HG03378 (cell line): ENCODE data around the gene SYTL1.

Experiments
- ATAC-seq: cut with Tn5 transposase; IDR thresholded peaks from one replicate; pipeline ENCODE4 v1.9.1; 2021; ENCODE audit warnings: mild to moderate bottlenecking, moderate library complexity; ENCODE audit not compliant: unreplicated experiment

The SYTL1 gene

DNA sequence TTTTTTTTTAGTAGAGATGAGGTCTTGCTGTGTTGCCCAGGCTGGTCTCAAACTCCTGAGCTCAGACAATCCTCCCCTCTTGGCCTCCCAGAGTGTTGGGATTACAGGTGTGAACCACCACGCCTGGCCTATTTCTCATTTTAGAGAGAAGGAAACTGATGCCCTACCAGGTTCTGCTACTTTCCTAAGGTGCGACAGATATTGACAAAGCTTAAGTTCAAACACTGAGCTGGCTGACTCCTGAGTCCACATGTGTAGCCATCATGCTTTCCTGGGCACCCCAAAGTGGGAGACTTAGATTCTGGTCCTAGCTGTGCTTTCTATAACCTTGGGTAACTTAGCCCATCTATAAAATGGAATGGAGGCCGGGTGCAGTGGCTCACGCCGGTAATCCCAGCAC lies 25.0 kb upstream of the SYTL1 start:
- no peak for ATAC-seq

DNA sequence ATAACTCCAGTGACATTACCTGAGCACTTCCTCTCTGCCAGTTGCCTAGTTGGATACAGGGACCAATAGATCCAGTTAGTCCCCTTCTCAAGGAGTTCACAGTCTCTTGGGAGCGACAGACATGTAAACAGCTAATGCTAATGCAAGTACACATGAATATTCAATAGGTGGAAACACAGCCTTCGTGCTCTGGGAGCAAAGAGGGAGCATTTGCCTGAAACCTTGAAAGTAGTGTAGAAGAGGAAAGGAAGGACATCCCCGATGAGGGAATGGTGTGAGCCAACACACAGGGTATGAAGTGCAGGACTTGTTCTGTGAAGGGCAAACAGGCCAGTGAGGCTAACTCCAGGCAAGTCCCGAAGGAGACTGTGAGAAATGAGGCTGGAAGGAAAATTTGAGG lies 23.7 kb upstream of the SYTL1 start:
- ATAC-seq = no peak

DNA sequence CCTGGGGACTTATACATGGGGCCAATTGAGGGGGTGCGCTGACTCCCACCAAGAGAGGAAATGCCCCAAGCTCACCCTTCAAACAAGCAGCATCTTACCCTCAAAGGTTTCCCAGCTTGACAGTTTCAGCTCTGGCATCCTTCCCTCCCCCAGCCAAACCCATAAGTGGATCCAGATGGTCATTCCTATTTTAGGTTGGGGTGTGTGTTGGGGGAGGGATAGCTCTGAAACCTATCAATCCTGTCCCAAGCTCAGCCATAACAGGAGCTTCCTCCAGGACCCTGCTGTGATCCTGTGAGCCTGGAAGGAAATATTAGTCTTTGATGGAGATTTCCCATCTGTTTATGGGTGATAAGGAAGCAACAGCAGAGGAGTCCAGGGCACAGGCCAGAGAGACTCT lies 23.2 kb upstream of the SYTL1 start:
- ATAC-seq = no peak

DNA sequence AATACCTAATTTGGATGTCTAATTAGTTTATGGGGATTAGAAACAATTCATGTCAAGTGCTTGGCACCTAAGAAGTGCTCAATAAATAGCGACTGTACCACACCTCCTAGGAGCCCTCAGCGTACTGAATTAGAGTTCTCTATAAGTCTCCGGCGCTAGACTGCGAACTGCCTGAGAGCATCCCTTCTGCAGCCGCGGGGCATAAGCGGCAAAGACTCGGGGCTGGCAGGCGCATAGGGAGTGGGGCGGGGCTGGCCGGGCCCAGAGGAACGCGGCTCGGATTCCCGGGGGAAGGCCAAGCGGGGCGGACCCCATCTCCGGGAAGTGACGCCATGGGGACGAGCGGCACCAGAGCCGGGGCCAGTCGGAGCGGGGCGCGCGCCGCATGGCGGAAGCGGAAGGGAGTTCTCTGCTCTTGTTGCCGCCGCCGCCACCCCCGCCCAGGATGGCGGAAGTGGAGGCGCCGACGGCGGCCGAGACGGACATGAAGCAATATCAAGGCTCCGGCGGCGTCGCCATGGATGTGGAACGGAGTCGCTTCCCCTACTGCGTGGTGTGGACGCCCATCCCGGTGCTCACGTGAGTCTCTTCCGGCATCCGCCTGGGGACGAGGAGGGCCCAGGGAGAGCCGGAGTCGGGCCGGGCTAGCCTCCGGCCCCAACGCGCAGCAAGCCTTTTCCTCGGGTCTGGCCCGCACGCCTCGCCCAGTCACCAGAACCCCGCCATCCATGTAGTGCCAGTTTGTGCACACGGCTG lies 19.8 kb upstream of the SYTL1 start, which contains the start of gene TMEM222:
TMEM222 (plus strand) TSS at position 351 of the 756 bp plus-strand sequence; CDS start at position 386, 35 bp downstream.
- peak; percentile 75 for ATAC-seq

DNA sequence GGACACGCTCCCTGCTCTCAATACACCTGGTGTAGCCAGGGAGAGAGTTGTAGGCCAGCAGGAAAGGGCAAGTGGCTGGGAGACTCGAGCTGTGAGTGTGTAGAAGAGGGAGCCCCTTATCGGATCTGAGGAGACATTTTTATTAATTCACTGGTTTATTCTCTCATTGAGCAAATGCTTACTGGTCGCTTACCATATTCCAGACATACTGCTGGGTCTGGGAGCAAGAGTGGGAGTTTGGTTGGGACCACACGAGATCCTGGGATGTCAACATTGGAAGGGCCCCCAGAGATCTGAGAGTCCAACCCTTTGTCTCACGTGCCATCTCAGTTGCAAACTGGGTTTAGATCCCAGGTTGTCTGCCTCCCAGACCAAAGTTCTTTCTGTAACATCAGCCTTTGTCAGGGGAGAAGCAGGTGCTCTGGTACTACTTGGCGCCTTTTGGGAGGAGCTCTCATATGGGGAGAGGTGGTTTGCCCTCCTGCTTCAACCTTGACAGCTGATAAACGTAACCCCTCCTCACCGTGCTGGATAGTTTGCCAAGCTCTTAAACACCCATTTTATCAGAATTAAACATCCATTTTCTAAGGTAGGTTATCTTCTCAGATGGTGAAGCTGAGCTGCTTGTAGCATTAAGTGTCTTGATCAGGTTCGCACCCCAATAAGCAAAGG lies 19.1 kb upstream of the SYTL1 start:
- ATAC-seq = no peak

DNA sequence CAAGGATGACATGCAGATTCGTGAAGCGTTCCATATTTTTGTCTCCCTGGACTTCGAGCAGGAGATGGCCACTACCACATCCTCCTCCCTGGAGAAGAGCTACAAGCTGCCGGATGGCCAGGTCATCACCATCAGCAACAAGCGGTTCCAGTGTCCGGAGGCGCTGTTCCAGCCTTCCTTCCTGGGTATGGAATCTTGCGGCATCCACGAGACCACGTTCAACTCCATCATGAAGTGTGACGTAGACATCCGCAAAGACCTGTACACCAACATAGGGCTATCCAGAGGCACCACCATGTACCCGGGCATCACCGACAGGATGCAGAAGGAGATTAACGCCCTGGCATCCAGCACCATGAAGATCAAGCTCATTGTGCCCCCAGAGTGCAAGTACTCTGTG lies 16.5 kb upstream of the SYTL1 start:
- ATAC-seq = no peak

DNA sequence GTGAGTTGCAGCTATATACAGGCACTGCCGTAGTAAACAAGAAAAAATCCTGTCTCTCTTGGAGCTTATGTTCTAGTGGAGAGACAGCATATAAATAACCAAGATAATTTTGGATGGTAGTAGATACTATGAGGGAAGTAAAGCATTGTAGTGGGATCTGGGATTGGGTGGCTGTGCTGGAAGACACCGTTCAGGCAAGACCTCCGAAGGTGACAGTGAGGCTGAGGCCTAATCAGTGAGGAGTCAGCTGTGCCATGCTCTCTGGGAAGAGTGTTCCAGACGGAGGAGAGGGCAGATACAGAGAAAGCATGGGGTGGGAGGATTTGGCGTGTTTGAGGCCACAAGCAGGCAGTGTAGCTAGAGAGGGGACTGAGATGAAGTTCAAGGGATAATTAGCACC lies 13.9 kb upstream of the SYTL1 start:
- ATAC-seq = no peak

DNA sequence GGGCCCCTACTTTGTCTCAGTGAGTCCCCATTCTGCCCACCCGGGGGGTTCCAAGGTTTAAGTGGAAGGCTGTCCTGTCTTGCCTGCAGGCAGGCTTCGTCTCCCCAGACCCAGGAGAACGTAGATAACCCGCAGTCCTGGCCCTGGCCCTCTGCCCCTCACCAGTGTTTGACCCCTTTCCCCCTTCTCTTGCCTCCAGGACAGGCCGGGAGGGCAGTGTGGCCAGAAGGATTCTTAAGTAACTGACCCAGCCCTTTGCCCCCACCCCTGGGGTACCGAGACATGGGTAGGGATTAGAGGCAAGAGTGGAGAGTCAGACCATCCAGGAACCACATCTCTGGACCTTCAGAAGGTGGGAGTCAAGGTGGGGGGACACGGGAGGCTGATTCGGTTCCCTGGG lies 11.0 kb upstream of the SYTL1 start:
- no peak for ATAC-seq

DNA sequence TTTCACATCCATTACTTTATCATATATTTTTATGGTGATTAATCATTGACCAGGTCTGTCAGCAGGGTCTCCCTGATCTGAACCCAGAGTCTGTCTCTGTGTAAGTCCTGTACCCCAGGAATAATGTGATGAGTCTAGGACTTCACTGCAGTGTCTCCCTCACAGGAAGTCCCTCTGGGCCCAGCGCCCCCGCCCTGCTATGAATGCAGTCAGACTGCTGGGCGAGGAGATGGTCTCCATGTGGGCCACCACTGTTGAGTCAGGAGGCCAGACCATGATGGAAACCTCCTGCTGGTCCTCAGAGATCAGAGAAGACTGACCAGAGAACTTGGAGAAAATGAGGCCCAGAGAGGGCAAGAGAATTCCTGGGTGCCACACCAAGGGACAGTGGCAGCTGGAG lies 10.4 kb upstream of the SYTL1 start:
- no peak for ATAC-seq

DNA sequence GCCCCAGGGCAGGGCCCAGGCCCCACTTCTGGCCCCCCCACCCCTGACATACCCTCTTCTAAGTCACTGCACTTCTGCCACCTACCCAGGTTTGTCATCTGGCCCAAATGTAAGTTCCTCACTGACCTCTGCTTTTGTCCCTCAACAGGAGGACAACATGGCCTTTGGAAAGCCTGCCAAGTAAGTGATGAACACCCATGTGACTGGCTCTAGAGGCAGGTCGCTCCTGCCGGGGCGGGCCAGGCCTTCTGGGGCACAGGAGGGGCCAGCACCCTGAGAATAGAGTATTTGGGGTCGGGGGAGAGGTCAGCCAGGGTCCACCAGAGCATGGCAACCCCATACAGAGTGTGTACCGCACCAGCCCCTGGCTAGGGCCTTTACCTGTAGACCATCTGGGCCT lies 9.9 kb upstream of the SYTL1 start:
- no peak for ATAC-seq

DNA sequence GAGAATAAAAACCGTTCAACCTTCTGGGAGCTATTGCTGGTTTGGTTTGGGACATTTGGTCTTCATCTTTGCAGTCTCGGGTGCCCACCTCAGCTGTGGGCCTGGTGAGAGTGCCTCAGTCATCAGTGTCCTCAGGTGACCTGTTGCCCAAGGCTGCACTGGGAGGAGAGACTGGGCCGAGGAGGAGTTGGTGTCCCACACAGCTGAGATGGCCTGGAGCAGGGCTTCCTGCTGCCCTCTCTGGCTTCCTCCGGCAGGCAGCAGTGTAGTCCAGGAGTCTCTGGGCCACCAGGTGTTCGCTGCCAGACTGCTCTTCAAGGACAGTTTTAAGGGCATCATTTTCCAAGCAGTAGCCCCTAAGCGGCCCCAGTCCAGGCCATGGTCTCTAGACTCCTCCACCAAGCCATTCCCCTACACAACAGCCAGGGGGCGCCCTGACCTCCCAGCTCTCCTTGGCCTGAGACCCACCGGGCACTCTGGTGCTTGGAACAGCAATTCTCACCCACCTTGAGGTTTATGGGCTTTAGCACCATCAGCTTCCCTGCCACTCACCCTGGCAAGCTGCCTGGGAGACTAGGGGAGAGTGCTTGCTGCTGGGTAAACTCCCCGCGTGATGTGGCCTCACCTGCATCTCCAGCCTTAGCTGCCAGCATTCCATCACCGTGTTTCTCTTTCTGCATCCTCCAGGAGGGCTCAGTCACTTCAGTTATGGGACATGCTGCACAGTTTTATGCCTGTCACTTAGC lies 9.1 kb upstream of the SYTL1 start:
- no peak for ATAC-seq

DNA sequence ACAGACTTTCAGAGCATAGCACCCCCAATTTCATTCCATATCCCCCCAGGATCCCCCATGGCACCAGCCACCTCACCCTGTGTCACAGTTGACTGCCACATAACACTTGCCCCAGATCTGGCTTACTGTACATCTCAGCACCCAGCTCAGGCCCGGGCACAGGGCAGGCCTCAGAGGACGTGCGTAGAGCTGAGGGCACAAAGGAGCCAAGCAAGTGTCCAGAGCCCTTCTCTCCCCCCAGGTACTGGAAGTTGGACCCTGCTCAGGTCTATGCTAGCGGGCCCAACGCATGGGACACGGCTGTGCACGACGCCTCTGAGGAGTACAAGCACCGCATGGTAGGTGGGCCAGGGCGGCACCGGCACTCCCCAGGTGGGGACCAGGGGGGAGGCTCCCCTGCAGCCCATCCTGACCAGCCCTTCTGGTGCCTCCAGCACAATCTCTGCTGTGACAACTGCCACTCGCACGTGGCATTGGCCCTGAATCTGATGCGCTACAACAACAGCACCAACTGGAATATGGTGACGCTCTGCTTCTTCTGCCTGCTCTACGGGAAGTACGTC lies 8.0 kb upstream of the SYTL1 start:
- ATAC-seq = no peak

DNA sequence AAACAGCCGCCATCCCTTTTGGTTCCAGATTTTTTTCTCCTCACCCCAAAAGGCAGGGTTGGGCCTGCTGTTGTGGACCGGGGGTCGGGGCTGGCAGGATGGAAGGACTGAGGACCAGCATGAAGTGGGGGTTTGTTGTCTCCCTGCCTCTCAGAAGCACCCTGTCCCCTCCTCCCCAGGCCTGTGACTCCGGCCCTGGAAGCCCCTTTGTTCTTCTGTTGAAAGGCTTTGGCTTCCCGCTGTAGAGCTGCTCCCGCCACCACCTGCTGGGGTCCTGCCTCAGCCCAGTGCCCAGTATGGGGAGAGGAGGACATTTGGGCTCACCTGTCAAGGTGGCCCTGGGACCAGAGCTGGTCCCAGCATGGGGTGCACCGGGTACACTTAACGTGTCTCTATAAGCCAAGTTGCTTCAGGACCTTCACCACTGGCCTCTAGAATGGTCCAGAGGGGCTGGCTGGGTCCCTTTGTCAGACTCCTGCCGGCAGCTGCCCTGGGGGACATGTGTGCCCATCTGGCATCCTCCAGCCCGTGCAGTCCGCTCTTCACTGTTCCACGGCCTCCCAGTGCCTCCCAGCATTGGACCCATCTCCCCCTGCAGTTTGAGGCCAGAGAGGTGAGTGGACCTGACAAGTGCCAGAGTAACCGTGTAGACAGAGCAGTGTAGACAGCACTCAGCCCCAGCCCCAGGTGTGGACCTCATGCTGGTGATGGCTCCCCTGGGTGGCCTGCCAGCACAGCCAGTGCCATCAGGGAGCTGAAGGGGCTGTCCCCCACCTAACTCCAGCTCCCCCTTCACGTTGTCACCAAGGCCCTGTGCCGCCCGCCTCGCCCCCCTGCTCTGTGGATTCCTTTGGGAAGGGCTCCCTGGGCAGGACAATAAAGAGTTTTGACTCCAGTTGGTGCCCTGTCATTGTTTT lies 6.1 kb upstream of the SYTL1 start:
- ATAC-seq = no peak

DNA sequence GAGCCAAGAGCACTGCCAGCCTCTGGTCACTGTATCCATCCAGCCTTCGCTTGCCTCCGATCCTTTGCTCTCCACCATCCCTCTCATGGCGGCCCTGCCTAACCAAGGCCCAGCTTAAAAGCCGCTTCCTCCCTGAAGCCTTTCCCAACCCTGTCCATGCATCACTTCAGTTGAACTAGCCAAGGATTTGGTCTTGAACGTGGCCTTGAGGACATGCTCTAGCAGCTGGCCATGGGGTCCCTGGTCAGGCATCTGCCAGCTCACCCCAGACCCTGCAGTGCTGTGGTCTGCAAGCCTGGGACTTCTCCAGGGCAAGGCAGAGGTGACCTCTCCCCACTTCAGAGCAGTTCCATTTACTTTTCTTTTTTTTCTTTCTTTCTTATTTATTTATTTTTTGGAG lies 5.1 kb upstream of the SYTL1 start:
- ATAC-seq = no peak

DNA sequence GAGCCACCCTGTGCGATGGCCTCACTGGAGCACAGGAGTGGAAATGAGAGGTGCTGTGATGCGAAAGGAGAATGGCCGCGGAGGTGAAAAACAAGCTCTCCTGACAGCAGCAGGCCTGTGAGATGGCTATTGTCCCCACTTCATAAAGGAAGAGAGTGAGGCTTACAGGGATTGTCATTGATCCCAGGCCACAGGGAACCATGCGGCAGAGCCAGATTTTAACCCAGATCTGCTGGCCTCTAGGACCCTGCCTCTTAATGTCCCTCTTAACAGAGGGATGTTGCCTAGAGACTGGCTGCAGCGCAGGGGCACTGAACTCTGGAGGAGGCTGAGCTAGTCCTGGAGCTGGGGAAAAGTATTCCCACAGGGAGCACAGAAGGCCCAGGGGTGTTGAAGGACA lies 3.1 kb upstream of the SYTL1 start:
- ATAC-seq = no peak

DNA sequence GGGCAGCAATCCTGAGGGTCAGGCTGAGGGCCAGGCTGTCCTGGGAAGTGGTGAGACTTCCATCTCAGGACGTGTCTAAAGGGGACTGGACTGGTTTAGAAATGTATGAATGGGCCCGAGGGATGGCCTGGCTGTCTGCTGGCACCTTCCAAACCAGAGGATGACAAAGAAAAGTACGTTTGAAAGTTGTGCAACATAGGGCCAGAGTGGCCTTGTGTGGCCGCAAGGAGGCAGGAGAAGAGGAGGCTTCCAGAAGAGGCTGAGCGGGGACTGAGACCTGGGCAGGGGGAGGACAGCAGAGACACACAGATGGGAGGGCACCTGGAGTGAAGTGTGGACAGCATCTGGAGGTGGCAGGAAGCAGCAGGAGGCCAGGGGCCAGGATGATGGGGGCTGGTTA lies 2.6 kb upstream of the SYTL1 start:
- ATAC-seq = no peak

DNA sequence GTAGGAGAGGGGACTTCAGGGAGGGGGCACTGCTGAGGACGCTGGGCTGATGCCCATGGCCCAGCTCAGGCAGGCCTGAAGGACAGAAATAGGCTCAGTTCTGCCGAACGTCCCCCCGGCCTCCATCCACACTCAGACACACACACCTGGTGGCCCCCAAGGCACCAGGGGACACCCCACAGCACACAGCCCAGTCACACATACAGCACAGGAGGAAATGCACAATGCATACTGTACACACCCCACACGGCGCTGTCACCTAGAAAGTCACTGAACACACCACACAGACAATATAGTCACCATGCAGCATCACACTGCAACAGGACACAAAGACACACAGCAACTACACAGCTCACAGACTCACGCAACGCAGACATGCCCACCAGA lies 562 bp downstream of the SYTL1 start:
- ATAC-seq = no peak

DNA sequence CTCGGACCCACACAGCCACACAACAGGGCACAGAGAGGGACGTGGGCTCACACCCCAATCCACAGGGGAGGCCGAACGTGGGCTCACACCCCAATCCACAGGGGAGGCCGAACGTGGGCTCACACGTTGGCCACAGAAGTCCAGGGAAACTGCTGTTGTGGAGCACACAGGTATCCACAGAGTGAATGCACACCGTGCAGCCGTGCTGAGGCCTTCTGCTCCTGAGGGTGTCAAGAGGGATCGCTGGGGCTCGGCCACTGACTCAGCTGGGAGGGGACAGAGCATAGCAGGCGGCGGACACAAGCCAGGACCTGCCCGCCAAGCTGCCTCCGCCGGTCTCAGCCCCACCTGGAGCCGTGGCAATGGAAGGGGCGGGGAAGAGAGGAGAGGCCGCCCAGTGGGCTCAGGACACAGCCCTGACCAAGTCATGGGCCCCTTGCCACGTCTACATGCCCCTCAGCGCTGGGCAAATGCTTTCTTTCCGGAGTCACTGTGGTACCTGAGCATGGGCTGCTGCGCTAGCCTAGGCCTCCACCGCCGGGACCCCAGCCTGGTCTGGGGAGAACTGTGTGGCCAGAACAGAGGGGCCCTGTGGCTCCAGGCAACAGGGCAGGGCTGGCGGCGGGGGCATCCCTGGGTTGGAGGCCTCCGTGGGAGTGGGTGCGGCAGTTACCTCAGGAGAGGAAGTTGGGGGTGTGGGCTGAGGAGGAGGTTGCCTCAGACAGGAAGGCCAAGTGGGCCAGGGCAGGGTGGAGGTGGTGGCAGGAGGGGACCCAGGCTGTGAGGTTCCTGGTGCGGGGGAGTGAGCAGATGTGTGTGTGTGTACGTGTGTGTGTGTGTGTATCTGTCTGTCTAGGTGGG lies 1.2 kb downstream of the SYTL1 start:
- ATAC-seq = no peak

DNA sequence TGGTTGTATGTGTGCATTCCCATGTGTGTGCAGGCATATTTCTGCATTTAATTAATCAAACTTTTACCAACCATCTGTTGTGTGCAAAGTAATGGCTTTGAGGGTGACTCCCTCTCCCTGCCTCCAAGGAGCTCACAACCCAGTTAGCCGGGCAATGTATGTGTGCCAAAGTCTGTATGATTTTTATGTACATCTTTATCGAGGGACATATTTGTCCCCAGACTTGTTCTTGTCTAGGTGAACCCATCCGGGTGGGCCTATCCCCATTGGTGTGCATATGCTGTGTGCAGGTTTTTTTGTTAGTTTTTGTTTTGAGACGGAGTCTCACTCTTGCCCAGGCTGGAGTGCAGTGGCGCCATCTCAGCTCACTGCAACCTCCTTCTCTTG lies 1.8 kb downstream of the SYTL1 start:
- no peak for ATAC-seq

DNA sequence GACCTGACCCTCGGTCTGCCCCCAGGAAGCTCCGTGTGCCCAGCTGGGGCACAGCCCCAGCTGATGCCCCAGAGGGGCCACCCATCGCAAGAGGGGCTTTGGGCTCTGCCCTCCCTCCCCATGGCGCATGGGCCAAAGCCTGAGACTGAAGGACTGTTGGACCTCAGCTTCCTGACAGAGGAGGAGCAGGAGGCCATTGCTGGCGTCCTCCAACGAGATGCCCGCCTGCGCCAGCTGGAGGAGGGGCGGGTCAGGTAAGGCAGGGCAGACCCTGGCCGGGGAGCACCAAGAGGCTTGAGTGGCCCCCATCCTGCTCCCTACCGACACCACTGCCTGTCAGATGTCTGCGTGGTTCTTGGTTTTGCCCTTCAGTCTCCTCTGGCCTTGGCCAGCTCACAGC lies 3.5 kb downstream of the SYTL1 start:
- ATAC-seq = no peak
